GM12801 (cell line): ENCODE measurements around the gene CAMKK1.

Experiments
- TF ChIP-seq, protein P1 (sequence below): IDR thresholded peaks from one replicate; pipeline ENCODE4 v1.5.1; 2011; ENCODE audit warnings: control low read depth; ENCODE audit not compliant: insufficient read length; ENCODE audit errors: extremely low read depth

Gene CAMKK1

DNA sequence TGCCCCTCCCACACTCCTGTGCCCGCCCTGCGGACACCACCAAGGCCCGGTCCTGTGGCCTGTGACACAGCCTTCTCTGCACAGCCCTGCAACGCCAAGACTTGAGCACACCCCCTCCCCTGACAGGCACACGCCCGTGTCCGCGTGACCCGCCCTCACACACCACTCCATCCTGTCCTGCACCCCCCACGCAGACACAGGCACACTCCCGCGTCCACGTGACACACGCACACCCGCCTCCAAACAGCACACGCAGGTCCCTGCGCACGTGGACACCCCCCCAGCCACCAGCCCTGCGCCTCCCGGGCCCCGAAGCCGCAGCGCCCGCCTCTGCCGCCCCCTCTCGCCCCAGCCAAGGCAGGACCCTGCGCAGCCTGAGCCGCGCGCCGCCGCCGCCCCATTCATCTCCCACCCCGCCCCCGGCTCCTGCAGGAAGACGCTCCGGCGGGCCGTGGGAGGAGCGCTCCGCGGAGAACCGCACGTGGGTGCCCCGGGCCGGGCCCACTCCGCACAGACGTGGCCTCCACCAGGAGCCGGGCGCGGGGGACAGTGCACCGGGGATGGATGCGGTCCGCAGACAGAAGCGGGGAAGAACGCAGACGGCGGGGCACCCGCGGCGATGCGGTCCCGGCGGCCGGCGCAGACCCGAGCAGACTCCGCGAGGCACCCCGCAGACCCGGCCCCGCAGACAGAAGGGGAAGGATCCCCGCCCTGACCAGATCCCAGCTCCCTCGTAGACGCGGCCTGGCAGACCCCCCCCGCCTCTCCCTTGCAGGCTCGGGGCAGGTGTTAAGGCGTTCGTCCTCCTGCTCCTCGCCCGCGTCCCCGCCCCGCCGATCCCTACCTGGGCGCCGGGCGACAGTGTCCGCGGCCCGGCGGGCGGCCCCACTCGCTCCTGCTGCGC, 506 bp downstream of the CAMKK1 start:
- TF ChIP-seq, protein P1, sequence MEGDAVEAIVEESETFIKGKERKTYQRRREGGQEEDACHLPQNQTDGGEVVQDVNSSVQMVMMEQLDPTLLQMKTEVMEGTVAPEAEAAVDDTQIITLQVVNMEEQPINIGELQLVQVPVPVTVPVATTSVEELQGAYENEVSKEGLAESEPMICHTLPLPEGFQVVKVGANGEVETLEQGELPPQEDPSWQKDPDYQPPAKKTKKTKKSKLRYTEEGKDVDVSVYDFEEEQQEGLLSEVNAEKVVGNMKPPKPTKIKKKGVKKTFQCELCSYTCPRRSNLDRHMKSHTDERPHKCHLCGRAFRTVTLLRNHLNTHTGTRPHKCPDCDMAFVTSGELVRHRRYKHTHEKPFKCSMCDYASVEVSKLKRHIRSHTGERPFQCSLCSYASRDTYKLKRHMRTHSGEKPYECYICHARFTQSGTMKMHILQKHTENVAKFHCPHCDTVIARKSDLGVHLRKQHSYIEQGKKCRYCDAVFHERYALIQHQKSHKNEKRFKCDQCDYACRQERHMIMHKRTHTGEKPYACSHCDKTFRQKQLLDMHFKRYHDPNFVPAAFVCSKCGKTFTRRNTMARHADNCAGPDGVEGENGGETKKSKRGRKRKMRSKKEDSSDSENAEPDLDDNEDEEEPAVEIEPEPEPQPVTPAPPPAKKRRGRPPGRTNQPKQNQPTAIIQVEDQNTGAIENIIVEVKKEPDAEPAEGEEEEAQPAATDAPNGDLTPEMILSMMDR: no peak

DNA sequence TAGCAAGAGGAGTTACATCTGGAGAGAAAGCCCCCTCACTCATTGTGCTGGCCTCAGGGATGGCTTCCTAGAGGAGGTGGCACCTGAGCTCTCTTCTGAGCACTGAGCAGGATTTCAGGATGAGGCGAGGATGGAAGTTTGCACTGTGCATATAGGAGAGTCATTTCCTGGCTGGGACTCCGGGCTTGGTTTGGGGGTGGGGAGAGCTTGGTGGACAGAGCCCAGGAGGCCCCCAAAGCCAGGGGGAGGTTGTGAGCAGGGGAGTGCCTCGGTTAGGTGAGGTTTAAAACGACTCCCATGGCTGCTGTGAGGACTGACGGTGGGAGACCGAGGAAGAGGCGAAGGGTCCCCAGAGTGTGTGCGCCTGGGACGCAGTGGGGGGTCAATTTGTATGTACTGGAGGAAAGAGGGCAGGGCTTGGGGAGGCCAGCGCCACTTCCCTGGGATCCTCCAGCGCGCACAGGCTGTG, 1.2 kb downstream of the CAMKK1 start:
- TF ChIP-seq, protein P1: no peak

DNA sequence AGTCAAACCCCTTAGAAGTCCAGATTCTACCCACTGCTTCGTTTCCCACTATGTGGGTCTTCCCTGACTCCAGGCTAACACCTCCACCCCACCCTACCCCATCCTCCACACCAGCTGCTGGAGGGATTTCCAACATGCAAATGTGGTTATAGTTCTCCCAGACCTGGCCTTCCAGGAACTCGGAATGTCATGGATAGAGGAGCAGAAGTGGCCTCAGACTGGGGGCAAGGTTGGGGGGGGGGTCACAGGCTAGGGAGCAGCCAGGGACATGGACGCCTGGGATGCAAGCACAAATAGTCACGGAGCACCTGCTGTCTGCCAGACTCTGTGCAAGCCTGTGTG, 2.0 kb downstream of the CAMKK1 start:
- TF ChIP-seq, protein P1: no peak

DNA sequence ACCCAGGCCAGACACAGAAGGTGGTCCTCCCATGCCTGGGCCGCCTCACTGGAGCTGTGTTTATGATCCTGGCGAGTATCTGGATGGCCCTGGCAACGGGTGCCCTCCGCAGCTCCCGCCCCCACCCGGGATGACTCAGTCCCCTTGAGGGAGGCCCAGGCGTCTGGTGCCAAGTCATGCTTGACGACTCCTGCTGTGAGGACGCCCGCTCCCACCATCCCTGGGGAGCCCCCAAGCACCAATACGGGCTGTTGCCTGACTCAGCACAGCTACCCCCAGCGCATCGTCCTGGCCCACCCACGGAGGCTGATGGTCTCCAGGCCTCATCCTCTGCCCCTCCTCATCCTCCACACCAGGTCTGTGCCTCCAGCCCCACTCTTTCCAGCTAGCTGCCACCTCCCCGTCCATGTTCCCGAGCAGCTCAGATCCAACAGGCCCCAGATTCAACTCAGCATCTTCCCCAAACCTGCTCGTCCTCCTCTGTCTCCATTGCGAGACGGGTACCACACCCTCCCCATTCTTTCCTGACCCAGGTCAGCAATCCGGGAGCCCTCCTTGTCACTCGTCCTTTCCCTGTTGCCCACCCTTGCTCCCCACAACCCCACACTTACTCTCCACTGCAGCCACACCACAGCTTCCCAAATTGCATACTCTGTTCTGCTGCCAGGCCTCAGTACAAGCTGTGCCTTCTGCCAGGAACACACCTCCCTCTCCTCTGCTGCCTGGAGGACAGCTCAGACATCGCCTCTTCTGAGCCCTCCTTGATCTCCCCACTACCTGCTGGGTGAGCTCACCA, 2.6 kb downstream of the CAMKK1 start:
- TF ChIP-seq, protein P1: no peak

DNA sequence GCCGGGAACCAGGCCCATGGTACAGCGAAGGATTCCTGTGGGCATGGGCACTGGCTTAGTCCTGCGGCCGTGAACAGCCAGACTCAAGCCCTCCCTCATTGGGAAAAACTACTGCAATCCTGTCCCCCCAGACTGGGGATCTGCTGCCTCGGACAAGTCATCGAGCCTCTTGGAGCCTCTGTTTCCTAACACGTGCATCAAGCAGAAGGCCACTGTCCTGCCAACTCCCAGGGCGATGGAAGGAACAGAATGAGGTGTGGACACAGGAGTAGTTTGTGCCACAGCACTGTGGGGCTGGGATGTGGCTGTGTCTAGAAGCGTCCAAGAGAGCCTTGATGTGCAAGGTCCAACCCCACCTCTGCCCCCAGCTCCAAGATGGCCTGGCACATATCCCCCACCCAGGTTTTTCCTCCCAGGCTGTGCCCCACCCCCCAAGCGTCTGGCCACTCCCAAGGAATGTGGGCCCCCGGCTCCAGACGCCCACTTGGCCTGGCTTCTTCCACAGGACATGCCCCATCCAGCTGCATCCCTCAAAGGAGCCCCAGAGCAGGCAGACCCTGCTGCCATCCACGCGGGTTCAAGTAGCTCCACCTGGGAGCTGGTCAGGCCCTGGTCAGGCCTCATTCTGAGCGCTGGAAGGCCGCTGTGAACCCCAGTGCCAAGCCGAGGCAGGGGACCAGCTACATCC, 3.4 kb downstream of the CAMKK1 start:
- TF ChIP-seq, protein P1: no peak

DNA sequence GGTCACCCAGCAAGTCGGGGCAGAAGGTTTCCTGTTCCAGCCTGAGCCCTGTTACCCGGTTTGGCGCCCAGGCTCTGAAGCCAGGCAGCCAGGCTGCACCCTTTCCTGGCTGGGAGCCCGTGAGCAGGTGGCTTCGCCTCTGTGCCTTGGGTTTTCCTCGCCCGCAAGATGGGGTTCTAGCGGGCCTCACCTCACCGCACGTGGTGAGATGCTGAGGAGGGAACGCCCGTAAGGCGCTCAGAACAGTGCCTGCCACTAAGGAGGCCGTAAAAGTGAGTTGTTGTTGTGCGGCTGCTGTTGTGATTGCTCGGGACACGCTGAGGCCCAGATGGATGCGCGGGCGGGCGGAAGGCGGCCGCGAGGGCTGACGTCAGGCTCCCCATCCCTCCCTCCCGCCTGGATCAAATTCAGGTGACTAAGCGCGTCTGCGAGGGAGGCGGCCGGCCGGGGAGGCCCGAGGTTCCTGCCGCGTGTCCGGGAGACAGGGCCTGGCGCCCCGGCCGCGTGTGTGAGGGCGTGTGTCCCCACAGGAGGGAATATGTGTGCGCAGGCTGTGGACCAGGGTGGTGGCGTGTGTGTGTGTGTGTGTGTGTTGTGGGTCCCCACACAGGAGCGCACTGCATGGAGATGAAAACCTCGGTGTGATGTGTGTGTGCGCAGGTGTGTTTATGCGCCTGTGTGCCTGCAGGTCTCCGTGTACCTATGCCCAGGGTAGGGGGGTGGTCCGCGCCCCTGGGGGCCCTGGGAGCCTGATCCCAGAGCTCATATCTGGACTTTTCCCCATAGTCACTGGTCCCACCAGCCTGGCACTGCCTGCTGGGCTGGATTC, 4.3 kb downstream of the CAMKK1 start:
- TF ChIP-seq, protein P1: no peak
